NCI-H2029 treated with DMSO at 0.1 percent for 48 hours (cell line): ENCODE measurements around the gene CASTOR2.
"Not testable (repeated sequence)": the region's sequence is repeated elsewhere in the genome, so short reads cannot be mapped to it uniquely, and the experiment has no call there.

ENCODE experiments used
- DNase-seq: peaks from one replicate; lab custom pipeline; 2025; lab: John Stamatoyannopoulos, UW

Gene CASTOR2

DNA sequence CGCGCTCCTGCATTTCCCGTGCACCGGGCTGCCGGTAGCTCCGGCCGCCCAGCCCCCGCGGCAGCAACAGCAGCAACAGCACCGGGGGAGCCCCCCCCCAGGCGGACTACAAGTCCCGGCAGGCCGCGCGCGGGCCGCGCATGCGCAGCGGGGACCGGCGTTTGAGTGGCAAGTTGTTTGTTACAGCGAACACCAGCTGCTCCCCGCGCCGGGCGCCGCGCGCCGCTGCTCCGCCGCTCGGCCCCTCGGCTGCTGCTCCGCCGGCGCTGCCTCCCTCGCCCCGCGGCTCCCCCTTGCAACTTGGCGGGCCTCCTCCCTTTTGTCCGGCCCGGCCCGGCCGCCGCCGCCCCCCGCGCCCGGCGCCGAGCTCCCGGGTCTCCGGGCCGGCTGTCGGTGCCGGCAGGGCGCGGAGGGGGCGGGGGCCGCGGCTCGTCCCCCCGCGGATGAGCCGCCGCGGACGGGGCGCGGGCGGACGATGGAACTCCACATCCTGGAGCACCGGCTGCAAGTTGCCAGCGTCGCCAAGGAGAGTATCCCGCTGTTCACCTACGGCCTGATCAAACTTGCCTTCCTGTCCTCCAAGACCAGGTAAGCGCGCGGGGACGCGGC is at the start of gene CASTOR2:
Gene CASTOR2 (plus strand): TSS at position 195 of the 609 bp plus-strand sequence. CDS start 281 bp downstream, at position 476.
- DNase-seq: not testable (repeated sequence)

DNA sequence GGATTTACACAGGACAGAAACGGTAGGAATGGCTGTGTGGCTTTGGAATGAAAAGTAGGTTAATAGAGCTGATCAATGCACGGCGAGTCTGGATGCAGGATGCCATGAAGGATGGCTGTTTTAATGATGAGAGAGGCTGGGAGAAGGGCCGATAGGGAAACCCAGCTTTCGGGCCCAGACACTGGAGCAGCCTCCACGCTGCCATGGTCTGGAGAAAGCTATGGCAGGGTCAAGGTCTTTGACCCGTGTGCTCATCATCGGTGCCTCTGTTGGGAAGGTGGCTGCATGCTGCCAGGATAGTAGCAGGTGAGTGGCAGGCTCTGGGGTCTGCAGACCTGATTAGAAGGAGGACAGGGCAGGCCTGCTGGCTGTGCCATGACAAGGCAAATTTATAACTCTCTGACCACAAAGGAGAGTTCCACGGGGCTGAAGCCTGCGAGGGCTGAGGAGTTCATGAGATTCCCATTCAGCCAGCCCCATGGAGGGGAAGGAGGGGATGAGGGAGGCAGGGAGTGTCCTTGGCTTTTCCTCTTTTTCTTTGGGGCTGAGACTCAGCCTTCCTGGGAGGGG is 42.1 kb upstream of the CASTOR2 start:
- not testable (repeated sequence) for DNase-seq

DNA sequence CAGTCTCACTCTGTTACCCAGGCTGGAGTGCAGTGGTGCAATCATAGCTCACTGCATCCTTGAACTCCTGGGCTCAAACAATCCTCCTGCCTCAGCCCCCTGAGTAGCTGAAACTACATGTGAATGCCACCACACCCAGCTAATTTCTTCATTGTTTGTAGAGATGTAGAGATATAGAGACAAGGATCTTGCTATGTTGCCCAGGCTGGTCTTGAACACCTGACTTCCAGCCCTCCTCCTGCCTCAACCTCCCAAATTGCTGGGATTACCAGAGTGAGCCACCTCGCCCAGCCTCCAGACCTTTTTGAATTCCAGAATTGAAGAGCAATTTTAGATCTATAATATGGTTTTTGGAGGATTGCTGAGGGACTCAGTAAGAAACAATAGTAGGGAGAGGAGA is 40.9 kb upstream of the CASTOR2 start:
- DNase-seq: not testable (repeated sequence)

DNA sequence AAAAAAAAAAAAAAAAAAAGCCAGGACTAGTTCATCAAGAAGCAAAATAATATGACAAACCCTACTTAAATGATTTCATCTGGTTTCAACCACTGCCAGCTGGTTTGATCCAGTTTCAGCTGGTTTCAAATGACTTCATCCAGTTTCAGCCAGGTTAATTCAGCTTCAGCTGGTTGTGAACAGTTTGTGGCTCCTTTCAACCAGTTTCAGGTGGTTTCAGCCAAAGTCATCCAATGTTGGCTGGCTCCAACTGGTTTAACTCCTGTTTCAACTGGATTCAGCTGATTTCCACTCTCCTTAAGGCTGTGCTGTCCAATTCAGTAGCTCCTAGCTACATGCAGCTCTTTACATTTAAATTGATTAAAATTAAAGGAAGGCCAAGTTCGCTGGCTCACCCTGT is 37.5 kb upstream of the CASTOR2 start:
- DNase-seq: not testable (repeated sequence)

DNA sequence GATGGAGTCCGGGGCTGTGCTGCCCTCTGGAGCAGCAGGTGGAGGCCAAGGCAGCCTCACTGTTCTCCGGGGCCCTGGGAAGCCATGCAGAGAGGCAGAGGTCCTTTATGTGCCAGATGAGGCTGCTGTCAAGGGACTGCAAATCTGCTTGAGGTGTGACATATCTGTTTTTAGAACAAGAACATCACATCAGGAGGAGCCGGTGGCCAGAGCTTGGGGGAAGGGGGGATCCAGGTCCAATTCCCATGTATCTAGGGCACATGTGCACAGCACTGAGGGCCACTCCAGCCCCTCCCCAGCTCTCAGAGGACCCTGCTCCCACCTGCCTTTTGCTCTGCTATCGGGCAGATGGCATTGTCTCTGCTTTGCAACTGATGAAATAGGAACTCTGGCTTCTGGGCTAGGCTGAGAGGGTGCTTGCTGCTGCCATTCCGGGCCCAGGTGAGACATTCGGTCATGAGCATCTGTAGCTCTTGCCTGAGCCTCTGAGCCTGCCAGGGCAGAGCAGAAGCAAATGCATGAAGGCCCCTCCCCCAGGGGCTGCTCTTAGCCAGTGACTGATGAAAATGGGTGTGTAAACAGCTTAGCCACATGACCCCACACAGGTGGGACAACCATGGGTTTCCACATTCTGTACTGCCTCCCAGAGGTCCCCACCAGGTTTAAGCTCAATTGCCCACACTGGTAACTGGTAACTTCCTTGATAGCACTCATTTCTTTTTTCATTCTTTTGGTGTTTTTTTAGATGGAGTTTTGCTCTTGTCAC is 32.8 kb upstream of the CASTOR2 start:
- DNase-seq: not testable (repeated sequence)

DNA sequence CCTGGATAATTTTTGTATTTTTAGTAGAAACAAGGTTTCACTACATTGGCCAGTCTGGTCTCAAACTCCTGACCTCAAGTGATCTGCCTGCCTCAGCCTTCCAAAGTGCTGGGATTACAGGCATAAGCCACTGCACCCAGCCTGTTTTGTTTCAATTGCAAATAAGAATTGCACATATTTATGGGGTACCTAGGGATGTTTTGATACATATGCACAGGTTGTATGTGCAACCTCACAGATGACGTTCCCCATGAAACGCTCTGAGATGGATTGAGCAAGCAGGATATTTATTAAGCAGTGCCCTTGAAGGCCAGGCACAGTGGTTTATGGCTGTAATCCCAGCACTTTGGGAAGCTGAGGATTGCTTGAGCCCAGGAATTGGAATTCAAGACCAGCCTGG is 25.1 kb upstream of the CASTOR2 start:
- not testable (repeated sequence) for DNase-seq

DNA sequence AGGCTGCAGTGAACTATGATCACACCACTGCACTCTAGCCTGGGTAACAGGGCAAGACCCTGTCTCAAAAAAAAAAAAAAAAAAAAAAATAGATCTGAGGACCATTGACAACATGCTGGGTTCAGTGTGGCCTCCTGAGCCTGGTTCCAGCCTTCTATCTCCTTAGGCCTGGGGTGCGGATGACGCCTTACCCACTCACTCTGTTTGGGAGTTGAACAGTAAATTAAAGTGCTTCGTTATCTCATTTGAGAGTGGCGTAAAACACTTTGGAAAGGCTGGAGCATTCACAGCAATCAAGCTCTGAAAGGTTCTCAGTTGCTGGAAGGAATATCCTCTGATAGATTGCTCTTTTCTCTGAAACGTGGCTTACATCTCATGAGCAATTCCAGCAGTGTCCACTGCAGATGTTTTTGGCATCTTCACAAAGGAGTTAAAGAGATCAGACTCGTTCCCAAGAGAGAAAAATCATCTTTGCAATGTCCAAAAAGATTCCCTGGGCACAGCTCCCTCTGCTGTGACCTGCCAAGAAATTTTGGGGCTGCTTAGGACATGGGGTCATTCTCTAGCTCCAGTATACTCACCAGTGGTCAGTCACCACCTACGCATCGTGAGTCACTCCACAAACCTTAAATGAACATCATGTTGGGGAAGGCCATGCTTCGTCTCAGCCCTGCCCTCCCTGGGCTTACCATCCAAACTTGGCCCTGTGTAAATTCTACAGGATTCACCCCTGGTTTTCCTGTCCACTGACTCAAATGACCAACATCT is 23.0 kb upstream of the CASTOR2 start:
- DNase-seq: not testable (repeated sequence)

DNA sequence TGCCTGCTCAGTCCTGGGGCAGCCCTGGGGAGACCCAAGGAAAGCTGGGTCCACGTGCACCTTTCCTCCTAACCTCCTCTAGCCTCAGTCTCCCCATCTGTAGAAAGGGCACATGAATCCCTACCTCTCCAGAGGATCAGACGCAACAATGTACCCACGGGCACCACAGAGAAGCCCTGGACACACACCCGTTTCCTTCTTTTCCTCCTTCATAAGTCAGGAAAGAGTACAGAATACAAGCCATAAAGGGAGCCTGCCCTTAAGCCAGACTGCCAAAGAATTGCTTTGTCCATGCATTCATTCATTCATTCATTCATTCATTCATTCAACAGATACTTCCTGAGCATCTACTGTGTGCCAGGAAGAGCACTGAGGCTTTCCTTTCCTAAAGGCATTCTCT is 20.6 kb upstream of the CASTOR2 start:
- not testable (repeated sequence) for DNase-seq

DNA sequence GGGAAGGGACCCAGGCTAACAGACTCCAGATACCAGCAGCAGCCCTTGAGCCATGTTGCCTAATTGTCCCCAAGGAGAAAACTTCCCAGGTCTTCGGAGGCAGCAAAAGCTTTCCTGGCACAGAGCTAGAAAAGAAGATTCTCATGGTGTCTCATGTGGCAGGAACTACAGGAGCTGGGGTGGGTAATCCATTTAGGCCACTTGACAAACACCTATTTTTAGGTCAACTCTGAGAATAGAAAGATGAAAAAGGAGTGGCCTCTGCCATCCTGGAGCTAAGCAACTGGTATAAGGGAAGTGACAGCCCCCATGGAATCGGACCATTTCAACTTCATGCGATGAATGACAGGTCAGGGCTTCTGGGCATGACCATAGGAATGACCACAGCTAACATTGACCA is 16.8 kb upstream of the CASTOR2 start:
- not testable (repeated sequence) for DNase-seq

DNA sequence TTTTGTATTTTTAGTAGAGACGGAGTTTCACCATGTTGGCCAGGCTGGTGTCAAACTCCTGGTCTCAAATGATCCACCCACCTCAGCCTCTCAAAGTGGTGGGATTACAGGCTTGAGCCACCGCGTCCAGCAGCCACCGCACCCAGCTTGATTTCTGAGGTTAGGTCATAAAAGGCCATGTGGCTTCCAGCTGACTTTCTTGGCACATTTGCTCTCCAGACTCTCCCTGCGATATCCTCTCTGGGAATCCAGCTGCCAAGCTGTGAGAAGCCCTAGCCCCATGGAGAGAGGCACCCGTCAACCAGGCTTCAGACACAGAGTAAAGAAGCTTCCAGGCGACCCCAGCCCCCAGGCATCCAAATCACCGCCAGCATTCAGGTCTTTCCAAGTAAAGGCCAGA is 10.7 kb upstream of the CASTOR2 start:
- DNase-seq: not testable (repeated sequence)

DNA sequence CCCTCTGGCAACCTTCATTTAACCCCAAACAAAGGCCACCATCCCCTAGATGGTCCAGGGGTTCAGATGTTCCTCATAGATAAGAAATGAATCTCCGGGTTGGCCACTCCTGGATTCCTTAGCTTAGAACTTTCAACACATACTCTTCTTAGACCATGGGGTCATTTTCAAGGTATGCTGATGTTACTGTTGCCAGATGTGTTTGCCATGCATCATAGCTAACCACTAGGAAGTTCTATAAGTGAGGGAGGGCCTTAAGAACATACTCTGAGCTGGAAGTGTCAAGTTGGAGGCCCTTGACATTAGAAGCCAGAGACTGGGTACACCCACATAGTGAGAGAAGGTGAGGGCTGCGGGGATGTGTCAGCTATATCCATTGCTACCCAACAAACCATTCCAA is 6.2 kb upstream of the CASTOR2 start:
- DNase-seq: not testable (repeated sequence)

DNA sequence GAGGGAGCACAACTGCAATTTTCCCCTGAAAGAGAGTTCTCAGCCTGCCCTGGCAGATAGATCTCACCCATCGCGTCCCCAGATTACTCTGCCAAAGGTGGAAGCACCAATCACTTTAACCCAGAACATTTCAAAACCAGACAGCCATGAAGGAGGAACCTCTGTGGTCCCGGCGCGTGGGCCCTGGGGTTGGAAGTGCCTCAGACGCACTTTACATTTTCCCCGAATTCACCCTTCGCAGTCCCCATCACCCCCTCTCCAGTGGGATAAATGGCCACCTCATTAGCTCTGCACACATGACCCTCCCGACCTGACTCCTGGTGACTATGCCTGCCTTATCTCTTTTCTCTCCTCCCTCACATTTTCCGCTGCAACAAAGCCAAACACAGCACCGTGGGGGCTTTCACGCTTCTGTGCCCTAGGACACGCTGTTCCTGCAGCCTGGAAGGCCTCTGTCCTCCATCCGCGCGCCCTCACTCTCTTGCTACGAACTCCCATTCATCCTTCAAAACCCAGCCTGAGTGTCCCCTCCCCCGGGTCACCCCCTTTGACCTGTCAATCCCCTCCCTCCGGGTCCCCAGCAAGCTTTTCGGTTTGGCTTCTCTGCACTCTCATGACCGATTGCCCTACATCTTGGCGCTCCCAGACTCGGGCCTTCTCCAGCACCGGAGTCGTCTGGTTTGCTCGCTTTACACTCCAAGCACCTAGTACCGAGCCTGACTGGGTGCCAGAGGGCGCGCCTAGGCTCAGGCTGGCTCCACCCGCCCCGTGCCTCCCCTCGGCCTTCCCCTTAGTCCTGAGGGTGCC is 598 bp upstream of the CASTOR2 start:
- not testable (repeated sequence) for DNase-seq

DNA sequence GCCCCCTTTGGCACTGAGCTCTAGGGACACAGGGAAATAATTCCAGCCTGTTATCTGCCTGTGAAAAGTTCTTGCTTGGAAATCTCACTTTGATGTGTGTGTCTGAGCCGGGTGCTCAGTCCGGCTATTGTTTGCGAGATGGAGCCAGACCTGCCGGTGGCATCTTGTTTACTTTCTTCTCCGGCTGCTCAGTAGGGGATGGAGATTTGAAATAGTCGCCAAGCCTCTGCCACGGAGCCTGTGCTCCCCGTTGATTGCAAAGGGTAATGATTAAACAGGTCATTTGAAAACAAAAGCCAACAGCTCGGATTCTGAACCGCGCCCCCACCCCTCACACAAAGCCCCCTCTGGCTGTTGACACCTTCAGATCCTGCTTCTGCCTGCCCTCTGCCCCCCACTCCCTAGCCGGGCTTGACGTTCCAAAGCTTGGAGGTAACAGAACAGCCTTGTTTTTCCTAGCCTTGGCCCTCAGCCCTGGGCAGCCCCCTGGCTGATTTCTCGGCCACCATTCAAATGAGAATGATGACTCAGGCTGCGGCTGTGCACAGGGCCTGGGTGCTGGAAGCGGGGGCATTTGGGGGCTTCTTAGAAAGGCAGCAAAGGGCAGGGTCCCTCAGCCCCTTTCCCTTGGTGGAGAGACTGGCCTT is 1.8 kb downstream of the CASTOR2 start:
- not testable (repeated sequence) for DNase-seq

DNA sequence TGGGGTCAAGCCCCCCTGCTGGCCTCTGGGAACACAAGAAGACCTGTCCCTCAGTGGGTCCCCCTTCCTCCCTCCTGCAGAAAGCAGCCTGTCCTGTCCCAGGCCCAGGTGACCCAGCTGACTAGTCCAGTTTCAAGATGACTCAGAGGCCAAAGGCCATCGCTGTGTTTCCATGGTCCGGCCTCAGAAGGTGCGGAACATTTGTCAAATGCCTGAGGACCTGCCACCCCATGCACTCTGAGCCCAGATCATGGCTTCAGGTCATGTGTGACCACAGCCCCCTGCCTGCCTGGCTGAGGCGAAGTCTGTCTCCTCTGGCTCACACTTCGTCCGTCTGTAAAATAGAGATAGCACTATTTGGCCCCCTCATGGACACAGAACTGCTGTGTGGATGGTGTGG is 2.4 kb downstream of the CASTOR2 start:
- DNase-seq: not testable (repeated sequence)

DNA sequence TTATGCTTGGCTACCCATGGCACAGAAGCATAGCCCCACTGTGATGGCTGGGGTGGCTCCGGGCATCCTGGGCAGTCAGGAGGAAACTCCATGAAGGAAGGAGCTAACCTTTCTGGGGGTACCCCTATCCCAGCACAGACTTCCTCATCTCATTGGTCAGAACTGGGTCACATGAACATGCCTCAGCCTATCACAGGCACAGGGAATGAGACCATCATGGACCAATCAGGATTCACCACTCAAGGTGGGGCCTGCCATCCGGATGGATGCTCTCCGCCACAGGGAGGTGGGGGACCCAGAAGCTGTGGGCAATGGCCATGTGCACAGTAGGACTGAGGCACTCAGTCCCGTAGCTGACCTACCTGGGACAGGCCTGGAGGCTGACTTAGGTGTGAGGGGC is 6.9 kb downstream of the CASTOR2 start:
- DNase-seq: not testable (repeated sequence)

DNA sequence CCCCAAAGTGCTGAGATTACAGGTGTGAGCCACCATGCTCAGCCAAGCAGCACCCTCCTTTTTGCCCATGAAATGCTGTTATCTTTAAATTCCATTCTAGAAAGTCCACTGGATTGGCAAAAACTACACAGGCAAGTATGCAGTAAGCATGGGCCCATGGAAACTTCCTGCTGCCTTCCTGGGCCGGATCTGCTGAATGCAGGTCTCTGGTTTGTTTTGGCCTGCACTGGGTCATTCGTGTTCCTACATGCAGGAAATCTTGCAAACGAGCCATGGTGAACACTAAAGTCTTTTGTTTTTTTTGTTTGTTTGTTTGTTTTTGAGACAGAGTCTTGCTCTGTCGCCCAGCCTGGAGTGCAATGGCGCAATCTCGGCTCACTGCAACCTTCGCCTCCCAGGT is 7.9 kb downstream of the CASTOR2 start:
- not testable (repeated sequence) for DNase-seq

DNA sequence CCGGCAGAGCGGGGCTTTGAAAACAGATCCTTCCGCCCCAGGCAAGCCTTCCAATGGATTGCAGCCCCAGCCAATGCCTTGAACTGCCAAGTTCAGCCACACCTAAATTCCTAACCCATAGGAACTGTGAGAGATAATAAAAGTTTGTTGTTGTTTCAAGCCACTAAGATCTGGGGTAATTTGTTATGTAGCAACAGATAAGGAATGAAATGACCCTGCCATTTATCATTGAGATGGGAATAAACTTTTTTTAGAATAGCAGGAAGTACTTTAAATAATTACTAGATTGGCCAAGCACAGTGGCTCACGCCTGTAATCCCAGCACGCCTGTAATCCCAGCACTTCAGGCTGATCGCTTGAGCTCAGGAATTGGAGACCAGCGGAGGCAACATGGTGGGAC is 11.5 kb downstream of the CASTOR2 start:
- DNase-seq: not testable (repeated sequence)

DNA sequence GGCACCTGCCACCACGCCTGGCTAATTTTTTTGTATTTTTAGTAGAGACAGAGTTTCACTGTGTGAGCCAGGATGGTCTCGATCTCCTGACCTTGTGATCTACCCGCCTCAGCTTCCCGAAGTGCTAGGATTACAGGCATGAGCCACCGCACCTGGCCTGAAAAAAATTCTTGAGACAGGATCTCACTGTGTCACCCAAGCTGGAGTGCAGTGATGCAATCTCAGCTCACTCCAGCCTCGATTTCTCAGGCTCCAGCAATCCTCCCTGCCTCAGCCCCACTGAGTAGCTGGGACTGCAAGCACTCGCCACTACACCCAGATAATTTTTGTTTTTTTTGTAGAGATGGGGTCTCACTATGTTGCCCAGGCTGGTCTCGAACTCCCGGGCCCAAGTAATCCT is 13.0 kb downstream of the CASTOR2 start:
- not testable (repeated sequence) for DNase-seq

DNA sequence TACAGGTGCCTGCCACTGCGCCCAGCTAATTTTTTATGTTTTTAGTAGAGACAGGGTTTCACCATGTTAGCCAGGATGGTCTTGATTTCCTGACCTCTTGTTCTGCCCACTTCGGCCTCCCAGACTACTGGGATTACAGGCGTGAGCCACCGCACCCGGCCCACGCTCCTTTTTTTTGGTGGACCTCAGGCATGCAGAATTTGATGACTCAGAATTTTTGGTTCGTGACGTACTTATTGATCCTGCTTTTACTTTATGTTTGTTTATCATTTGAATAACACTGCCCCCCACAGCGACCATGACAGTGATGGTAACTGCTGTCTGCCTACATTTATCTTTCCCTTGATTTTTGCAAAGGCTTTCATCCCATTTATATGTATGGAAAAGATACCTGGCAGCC is 23.9 kb downstream of the CASTOR2 start:
- DNase-seq: not testable (repeated sequence)

DNA sequence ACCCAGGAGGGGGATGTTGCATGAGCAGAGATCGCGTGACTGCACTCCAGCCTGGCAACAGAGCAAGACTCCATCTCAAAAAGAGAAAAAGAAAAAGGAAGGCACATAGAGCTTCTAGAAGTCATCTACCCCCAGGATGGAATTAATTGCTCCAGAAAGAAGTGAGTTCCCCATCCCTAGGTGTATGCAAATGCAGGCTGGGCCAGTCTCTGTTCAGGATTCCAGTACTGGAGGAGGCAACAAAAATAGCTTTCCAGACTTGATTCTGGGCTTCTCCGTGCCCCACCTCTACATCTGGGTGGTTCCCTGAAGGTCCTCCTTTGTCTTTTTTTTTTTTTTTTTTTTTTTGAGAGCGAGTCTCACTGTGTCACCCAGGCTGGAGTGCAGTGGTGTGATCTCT is 28.6 kb downstream of the CASTOR2 start:
- no peak for DNase-seq
